Gastroesophageal sphincter (tissue), 4 donors: ENCODE data around the gene ULK2. TPM values are rescaled to one million over a fixed set of nuclear protein-coding genes. Genes with fewer than 3 reads are reported as not detected.

ENCODE experiments used
- ATAC-seq: fragments of 150-250 bp; one replicate; pipeline ENCODE4 v1.9.1; 2016; ENCODE audit warnings: mild to moderate bottlenecking, moderate library complexity
- H3K27ac ChIP-seq, 4 donors: fragments of 200-600 bp; sonication (generic) in 3 of 4; 1 replicate in 3 of 4; 2 replicates in 1 of 4; pipeline ENCODE4 v1.5.1; 2016 to 2019
- H3K27me3 ChIP-seq: fragments of 200-600 bp; sonication (generic); one replicate; pipeline ENCODE4 v1.5.1; 2019
- H3K36me3 ChIP-seq, 2 donors: fragments of 200-600 bp; sonication (generic); one replicate each; pipeline ENCODE4 v1.5.1; 2019; ENCODE audit warnings: control low read depth in 1 of 2
- H3K4me1 ChIP-seq, 3 donors: fragments of 200-600 bp; sonication (generic); 1 replicate in 2 of 3; 2 replicates in 1 of 3; pipeline ENCODE4 v1.5.1; 2016 to 2019; ENCODE audit warnings: control low read depth in 2 of 3
- H3K4me3 ChIP-seq, 2 donors: fragments of 200-600 bp; sonication (generic); one replicate each; pipeline ENCODE4 v1.5.1; 2019; ENCODE audit warnings: mild to moderate bottlenecking in 1 of 2, moderate library complexity in 1 of 2
- H3K9me3 ChIP-seq, 3 donors: fragments of 200-600 bp; sonication (generic); one replicate each; pipeline ENCODE4 v1.5.1; 2017 to 2019; ENCODE audit warnings: control low read depth in 2 of 3
- EP300 ChIP-seq: sonication (generic); formaldehyde crosslinking; IDR thresholded peaks from one replicate; pipeline ENCODE4 v1.6.1; 2017; ENCODE audit warnings: antibody characterized with exemption, mild to moderate bottlenecking
- POLR2A ChIP-seq, 2 donors: fragments of 450-650 bp; IDR thresholded peaks; one replicate each; pipeline ENCODE4 v1.6.1; 2017; ENCODE audit warnings: antibody characterized with exemption in 2 of 2, mild to moderate bottlenecking in 2 of 2, moderate library complexity in 1 of 2
- POLR2AphosphoS5 ChIP-seq: sonication (generic); formaldehyde crosslinking; IDR thresholded peaks from one replicate; pipeline ENCODE4 v1.6.1; 2017; ENCODE audit warnings: antibody characterized with exemption
- WGBS, 2 donors: methylation state at CpG; one replicate each; pipeline ENCODE4 v1.1.5; 2018; ENCODE audit warnings: low coverage in 1 of 2; 5-methylcytosine and 5-hydroxymethylcytosine counted together
- small RNA-seq, 4 donors: library from RNA; depleted of rRNA; stranded (forward); fragments of <200 nt; gene quantifications; one replicate each; pipeline ENCODE3, GENCODE V24; 2016
- total RNA-seq, 4 donors: library from RNA; depleted of rRNA; stranded (reverse); fragments of >200 nt; gene quantifications; one replicate each; pipeline ENCODE4 v1.1.0, GENCODE V29; 2016
- TF ChIP-seq, protein P1 (sequence below), 4 experiments: fragments of 200-600 bp in 2 of 4; fragments of 450-650 bp in 2 of 4; sonication (generic) in 1 of 4; IDR thresholded peaks; one replicate each; pipeline ENCODE4 v1.5.1; 2017 to 2019; ENCODE audit warnings: antibody characterized with exemption in 4 of 4, mild to moderate bottlenecking in 2 of 4, moderate library complexity in 2 of 4

The ULK2 gene
- total RNA-seq, 4 donors from 2014 or later = 29.2 to 48.7 (median 47.5) TPM

DNA sequence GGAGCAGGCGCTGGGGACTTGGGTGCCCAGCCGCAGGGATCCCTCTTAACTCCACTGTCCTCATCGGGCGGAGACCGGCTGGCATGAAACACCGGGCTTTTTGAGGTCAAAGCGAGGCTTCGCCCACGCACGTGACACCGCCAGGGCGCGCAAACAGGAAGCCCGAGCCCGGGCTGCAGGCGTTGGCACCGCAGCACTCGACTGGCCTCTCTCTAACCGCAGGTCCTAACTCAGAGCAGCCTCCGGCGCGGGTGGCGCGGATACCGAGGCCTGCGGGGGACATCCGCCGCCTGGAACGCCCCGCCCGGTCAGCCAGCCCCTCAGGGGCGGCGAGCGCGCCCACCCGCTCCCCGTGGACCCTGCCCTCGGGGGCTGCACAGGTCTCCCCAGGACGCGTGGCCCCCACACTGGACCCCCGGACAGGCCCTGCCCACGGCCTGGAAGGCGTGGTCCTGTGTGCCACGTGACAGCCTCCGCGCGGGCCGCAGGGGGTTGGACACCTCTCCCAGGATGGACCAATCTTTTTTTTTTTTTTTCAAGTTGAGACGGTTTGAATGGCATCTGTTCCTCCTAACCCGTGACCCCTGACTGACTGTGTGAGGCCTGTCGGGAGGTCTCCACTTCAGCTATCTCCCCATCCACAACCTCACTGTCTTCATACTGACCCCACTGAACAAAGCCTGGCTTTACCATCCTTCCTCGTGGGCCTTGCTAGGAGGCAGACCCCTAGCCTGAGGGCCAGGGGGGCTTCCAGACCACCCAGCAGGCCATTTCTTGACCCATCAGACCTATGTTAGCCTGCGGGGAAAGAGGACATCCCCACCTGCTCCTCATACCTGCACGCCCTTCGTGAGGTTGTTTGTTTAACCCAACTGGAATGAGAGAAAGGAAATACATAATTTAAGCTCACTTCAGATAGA lies 143.0 kb downstream of the ULK2 start:
- peak; percentile 24 to 36 for TF ChIP-seq POLR2A (IDR thresholded peaks at IDR 0.05)
- TF ChIP-seq, protein P1, sequence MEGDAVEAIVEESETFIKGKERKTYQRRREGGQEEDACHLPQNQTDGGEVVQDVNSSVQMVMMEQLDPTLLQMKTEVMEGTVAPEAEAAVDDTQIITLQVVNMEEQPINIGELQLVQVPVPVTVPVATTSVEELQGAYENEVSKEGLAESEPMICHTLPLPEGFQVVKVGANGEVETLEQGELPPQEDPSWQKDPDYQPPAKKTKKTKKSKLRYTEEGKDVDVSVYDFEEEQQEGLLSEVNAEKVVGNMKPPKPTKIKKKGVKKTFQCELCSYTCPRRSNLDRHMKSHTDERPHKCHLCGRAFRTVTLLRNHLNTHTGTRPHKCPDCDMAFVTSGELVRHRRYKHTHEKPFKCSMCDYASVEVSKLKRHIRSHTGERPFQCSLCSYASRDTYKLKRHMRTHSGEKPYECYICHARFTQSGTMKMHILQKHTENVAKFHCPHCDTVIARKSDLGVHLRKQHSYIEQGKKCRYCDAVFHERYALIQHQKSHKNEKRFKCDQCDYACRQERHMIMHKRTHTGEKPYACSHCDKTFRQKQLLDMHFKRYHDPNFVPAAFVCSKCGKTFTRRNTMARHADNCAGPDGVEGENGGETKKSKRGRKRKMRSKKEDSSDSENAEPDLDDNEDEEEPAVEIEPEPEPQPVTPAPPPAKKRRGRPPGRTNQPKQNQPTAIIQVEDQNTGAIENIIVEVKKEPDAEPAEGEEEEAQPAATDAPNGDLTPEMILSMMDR (IDR thresholded peaks at IDR 0.05) = no peak
- Histone ChIP-seq H3K4me3 (peak overlapping the region in 1 of 2 donors; percentile 45), H3K27ac (peak overlapping the region in 2 of 4 donors; percentile 60 to 74), H3K9me3 (no peaks in the 10 kb centered on the region), H3K27me3 (no peaks in the 10 kb centered on the region), H3K36me3 (no peaks in the 10 kb centered on the region), H3K4me1 (peaks cover 4 to 59% (median 28%) of the 10 kb centered on the region in 3 donors)
- 77 to 100% methylated on average over 2 to 13 of the region's 55 CpGs for WGBS, 2 donors
- ATAC-seq = no peak

DNA sequence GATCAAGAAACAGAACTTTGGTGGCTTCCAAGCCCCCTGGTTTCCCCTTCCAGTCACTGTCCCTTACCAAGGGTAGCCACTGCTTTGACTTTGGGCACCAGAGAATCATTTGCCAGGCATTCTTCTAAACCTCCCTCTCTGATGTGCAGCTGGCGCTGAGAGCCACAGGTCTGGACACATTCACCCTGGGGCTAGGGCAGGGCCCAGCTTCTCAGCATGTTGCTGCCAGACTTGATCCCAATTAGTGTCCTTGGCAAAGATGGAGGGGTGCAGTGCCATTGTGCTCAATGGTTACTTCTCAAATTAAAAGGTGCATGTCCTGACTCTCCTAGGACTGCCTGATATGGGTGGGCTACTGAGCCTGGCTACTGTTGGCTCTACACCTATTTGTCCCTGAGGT lies 143.8 kb downstream of the ULK2 start:
- ATAC-seq = no peak
- Histone ChIP-seq H3K9me3 (no peaks in the 10 kb centered on the region), H3K27me3 (no peaks in the 10 kb centered on the region), H3K4me3 (peak overlapping the region in 1 of 2 donors; percentile 45), H3K36me3 (no peaks in the 10 kb centered on the region), H3K4me1 (peaks cover 4 to 51% (median 28%) of the 10 kb centered on the region in 3 donors), H3K27ac (peak overlapping the region in 2 of 4 donors; percentile 60 to 74)
- TF ChIP-seq, protein P1 (IDR thresholded peaks at IDR 0.05) = no peak
- TF ChIP-seq POLR2A (IDR thresholded peaks at IDR 0.05) (no peak), POLR2AphosphoS5 (no peak), EP300 (no peak)
- WGBS, 2 donors = no CpG with 5 or more reads among the region's 1 CpG

Small RNA genes within 50 kb of the gene (small RNA-seq; reads per million reads assigned to genes)
- gene AC015726.2 = 0 reads per million in 4 donors

Other genes starting within 250 kb of the ULK2 start
- gene ALDH3A2, start 219.2 kb downstream of the ULK2 start, total RNA-seq = 100 to 1,000 TPM in 3 of 4 donors, 10 to 100 TPM in 1; 61.9 to 162 (median 124) TPM
- gene SLC47A2, start 151.4 kb downstream of the ULK2 start, total RNA-seq = not detected
- 10 to 100 TPM in 1 of 4 donors, 1 to 10 TPM in 3; 1.6 to 18.8 (median 3.1) TPM for gene ALDH3A1, start 119.6 kb downstream of the ULK2 start, total RNA-seq
- gene AKAP10, start 109.9 kb upstream of the ULK2 start, total RNA-seq = 10 to 100 TPM; 22.6 to 46.4 (median 24.4) TPM
- gene SPECC1, start 141.4 kb upstream of the ULK2 start, total RNA-seq = 10 to 100 TPM; 22.5 to 36.3 (median 33.2) TPM